ENCODE data around the gene MICAL2. TPM values are rescaled to one million over a fixed set of nuclear protein-coding genes. Genes with fewer than 3 reads are reported as not detected.

The MICAL2 gene
- total and polyA plus RNA-seq, 2 donors (not counting 3 experiments of a cell fraction or from before 2014, with no cell fraction given): 67.6 to 200 TPM

DNA sequence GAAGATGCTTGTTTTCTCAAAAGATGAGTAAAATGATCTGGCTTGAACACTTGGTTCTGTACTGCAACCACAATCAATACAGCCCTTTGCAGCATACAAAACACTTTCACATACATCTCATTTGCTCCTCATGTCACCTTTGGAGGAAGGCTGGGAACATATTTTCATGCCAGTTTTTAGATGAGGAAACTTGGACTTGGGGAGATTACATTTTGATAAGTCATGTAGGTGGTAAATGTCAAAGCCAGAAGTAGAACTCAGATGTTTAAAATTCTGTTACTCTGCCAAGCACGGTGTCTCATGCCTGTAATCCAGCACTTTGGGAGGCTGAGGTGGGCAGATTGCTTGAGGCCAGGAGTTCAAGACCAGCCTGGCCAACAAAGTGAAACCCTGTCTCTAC is 121.8 kb downstream of the MICAL2 start:
- Histone ChIP-seq H3K27ac (ENCODE audit: insufficient read depth, low read depth, low read length) (peak overlapping the region; percentile 88), H3K4me2 (ENCODE audit: insufficient read depth, low read length) (no peak overlapping the region), H3K4me1 (ENCODE audit: control insufficient read depth, extremely low read depth, insufficient read depth, low read length) (peaks cover 31% of the 10 kb centered on the region), H3K27me3 (ENCODE audit: control insufficient read depth in 2 of 2, insufficient read depth in 2 of 2, low read length in 2 of 2) (no peaks in the 10 kb centered on the region), H4K20me1 (replicated peaks; ENCODE audit: control insufficient read depth, extremely low read depth, insufficient read depth, low read length) (no peaks in the 10 kb centered on the region), H3K4me3 (replicated peaks in 1 of 3; ENCODE audit: insufficient read depth in 1 of 3, low read depth in 1 of 3, low read length in 3 of 3) (no peak overlapping the region), H3K9ac (replicated peaks; ENCODE audit: extremely low read depth, insufficient read depth, low read length) (peak overlapping the region; percentile 36), H3K9me1 (replicated peaks; ENCODE audit: control insufficient read depth, extremely low read depth, insufficient read depth, low read length) (no peaks in the 10 kb centered on the region), H3K79me2 (ENCODE audit: control insufficient read depth, insufficient read depth, low read length) (no peaks in the 10 kb centered on the region), H2AFZ (ENCODE audit: low read depth, low read length) (no peak overlapping the region), H3K9me3 (replicated peaks; ENCODE audit: control insufficient read depth, insufficient read depth, low read length) (no peaks in the 10 kb centered on the region), H3K36me3 (ENCODE audit: control insufficient read depth in 2 of 2, extremely low read depth in 1 of 2, insufficient read depth in 2 of 2, low read length in 2 of 2) (peaks cover 20 to 25% of the 10 kb centered on the region in 2 experiments)
- TF ChIP-seq POLR2A (IDR thresholded peaks at IDR 0.05; ENCODE audit: low read depth, low read length): no peak
- no peak for TF ChIP-seq MYC (IDR thresholded peaks at IDR 0.05; ENCODE audit: low read depth, low read length)
- no peak for TF ChIP-seq FOS (IDR thresholded peaks at IDR 0.05; ENCODE audit: borderline replicate concordance, insufficient read depth, low read length)
- no TSS peak for BruUV-seq (replicated peaks)
- ChIA-PET POLR2A (no interaction called here), CTCF (interaction anchor here (1.4 to 2.2 kb wide), 4 partner anchors 31 to 184 kb away, joined by 4 to 10 read pairs (median 6); no protein-coding TSS in a partner anchor)
- DNase-seq (ENCODE audit: low read depth, low spot score): no peak
- no peak for FAIRE-seq
- intact Hi-C loops (cut with micrococcal nuclease): loop anchor here (2.0 kb wide), 1 partner anchor 121 kb away; the partner anchor contains the start of gene MICAL2
- dilution Hi-C loops (cut with MboI; ENCODE audit: extremely low pct_ligation_motif_present, low sequenced_read_pairs): no loop called here

DNA sequence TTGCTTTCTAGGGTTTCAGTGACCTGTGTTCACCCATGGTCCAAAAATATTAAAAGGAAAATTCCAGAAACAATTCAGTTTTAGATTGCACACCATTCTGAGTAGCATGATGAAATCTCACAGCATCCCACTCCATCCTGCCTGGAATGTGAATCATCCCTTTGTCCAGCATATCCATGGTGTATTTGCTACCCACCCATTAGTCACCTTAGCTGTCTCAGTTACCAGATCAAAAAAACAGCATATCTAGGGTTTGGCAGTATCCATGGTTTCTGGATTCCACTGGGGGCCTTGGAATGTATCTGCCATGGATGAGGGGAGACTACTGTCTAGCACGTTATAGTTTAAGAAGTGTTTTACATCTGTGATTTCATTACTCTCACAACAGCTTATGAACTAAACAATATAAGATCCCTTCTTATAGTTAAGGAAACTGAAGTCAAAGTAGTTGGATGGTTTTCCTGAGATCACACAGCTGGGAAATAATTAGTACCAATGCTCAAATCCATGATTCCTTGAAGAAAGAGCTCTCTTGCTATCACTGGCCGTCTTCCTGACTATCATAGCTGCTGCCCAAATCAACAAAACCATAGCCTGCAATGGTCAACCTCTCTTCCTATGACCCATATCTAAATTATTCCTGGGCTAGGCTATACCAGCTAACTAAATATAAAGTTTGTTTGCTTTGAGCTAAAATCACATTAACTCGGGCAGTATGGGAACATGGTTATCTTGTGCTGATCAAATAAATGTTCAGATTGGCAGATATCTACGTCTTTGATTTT is 122.6 kb downstream of the MICAL2 start:
- Histone ChIP-seq H3K79me2 (ENCODE audit: control insufficient read depth, insufficient read depth, low read length) (no peaks in the 10 kb centered on the region), H3K27ac (ENCODE audit: insufficient read depth, low read depth, low read length) (peak overlapping the region; percentile 88), H3K4me1 (ENCODE audit: control insufficient read depth, extremely low read depth, insufficient read depth, low read length) (peaks cover 31% of the 10 kb centered on the region), H3K36me3 (ENCODE audit: control insufficient read depth in 2 of 2, extremely low read depth in 1 of 2, insufficient read depth in 2 of 2, low read length in 2 of 2) (peaks cover 17 to 29% of the 10 kb centered on the region in 2 experiments), H3K9ac (replicated peaks; ENCODE audit: extremely low read depth, insufficient read depth, low read length) (peak overlapping the region; percentile 36), H3K27me3 (ENCODE audit: control insufficient read depth in 2 of 2, insufficient read depth in 2 of 2, low read length in 2 of 2) (no peaks in the 10 kb centered on the region), H3K4me2 (ENCODE audit: insufficient read depth, low read length) (peak overlapping the region; percentile 3), H4K20me1 (replicated peaks; ENCODE audit: control insufficient read depth, extremely low read depth, insufficient read depth, low read length) (no peaks in the 10 kb centered on the region), H3K4me3 (replicated peaks in 1 of 3; ENCODE audit: insufficient read depth in 1 of 3, low read depth in 1 of 3, low read length in 3 of 3) (no peak overlapping the region), H3K9me3 (replicated peaks; ENCODE audit: control insufficient read depth, insufficient read depth, low read length) (no peaks in the 10 kb centered on the region), H3K9me1 (replicated peaks; ENCODE audit: control insufficient read depth, extremely low read depth, insufficient read depth, low read length) (no peaks in the 10 kb centered on the region), H2AFZ (ENCODE audit: low read depth, low read length) (no peak overlapping the region)
- intact Hi-C loops (cut with micrococcal nuclease) (loop anchor here (1.0 to 2.0 kb wide), 8 partner anchors 9 to 147 kb away; partner anchors contain the start of gene MICAL2), dilution Hi-C loops (cut with MboI; ENCODE audit: extremely low pct_ligation_motif_present, low sequenced_read_pairs) (no loop called here)
- DNase-seq (ENCODE audit: low read depth, low spot score): peak; percentile 79
- TF ChIP-seq POLR2A (IDR thresholded peaks at IDR 0.05; ENCODE audit: low read depth, low read length): no peak
- peak; percentile 92 for TF ChIP-seq GATA2 (IDR thresholded peaks at IDR 0.05; ENCODE audit: insufficient read depth, insufficient read length, low read depth, low read length)
- peak; percentile 84 for TF ChIP-seq FOS (IDR thresholded peaks at IDR 0.05; ENCODE audit: borderline replicate concordance, insufficient read depth, low read length)
- TF ChIP-seq, protein P1, sequence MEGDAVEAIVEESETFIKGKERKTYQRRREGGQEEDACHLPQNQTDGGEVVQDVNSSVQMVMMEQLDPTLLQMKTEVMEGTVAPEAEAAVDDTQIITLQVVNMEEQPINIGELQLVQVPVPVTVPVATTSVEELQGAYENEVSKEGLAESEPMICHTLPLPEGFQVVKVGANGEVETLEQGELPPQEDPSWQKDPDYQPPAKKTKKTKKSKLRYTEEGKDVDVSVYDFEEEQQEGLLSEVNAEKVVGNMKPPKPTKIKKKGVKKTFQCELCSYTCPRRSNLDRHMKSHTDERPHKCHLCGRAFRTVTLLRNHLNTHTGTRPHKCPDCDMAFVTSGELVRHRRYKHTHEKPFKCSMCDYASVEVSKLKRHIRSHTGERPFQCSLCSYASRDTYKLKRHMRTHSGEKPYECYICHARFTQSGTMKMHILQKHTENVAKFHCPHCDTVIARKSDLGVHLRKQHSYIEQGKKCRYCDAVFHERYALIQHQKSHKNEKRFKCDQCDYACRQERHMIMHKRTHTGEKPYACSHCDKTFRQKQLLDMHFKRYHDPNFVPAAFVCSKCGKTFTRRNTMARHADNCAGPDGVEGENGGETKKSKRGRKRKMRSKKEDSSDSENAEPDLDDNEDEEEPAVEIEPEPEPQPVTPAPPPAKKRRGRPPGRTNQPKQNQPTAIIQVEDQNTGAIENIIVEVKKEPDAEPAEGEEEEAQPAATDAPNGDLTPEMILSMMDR (IDR thresholded peaks at IDR 0.05; ENCODE audit: extremely low read depth in 1 of 2, insufficient read depth in 1 of 2, low read depth in 1 of 2, low read length in 2 of 2): no peak
- no peak for TF ChIP-seq EZH2 (IDR thresholded peaks at IDR 0.05; ENCODE audit: borderline replicate concordance, low read depth, low read length, severe bottlenecking)
- peak; percentile 79 for TF ChIP-seq JUN (IDR thresholded peaks at IDR 0.05; ENCODE audit: borderline replicate concordance, insufficient read depth, insufficient read length, low read depth)
- TF ChIP-seq POLR2AphosphoS5 (IDR thresholded peaks at IDR 0.05; ENCODE audit: insufficient read depth, low read depth, low read length): peak; percentile 61
- ChIA-PET CTCF (interaction anchor here (0.9 to 4.9 kb wide), 11 partner anchors 8 to 185 kb away, joined by 3 to 37 read pairs (median 6); no protein-coding TSS in a partner anchor), POLR2A (interaction anchor here (0.8 to 0.9 kb wide), 2 partner anchors 50 to 69 kb away, joined by 3 to 6 read pairs; no protein-coding TSS in a partner anchor)
- FAIRE-seq: peak; percentile 86
- BruUV-seq (replicated peaks): TSS peak; percentile 71

Measured in endothelial cell of umbilical vein (primary cell).